Measurements from ENCODE around the gene GPR39.

DNA sequence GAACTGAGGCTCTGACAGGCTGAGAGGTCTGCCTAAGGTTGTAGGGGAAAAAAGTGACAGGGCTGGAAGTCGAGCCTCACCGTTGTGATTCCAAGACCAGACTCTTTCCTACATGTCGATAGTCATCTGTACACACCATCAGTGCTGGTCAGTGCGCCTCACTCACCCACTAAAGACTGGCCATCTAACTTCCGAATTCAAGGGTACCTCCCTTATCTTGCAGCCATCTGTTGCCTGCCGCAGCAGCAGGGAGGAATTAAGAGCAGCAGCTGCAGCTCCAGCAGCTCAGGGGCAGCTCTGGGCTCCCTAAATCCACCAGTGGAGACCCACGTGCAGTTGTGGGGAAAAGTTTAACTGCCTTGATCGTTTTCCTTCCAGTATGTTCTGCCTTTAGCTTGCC lies 32.6 kb upstream of the GPR39 start:
- TF ChIP-seq ZFP30 (CRISPR knock-in tag; IDR thresholded peaks at IDR 0.05) (no peak), TCF4 (CRISPR knock-in tag; IDR thresholded peaks at IDR 0.05; ENCODE audit: borderline replicate concordance) (no peak), RARB (CRISPR knock-in tag; IDR thresholded peaks at IDR 0.05) (no peak), TOX (CRISPR knock-in tag; IDR thresholded peaks at IDR 0.05; ENCODE audit: borderline replicate concordance) (no peak), ZNF70 (CRISPR knock-in tag; IDR thresholded peaks at IDR 0.05) (no peak), ZNF565 (CRISPR knock-in tag; conservative IDR thresholded peaks at IDR 0.05; ENCODE audit: low read depth) (no peak), ARNTL (CRISPR knock-in tag; IDR thresholded peaks at IDR 0.05; ENCODE audit: borderline replicate concordance, low read depth) (no peak), GLIS3 (CRISPR knock-in tag; IDR thresholded peaks at IDR 0.05) (no peak), PPARA (CRISPR knock-in tag; IDR thresholded peaks at IDR 0.05; ENCODE audit: borderline replicate concordance) (no peak)
- TF ChIP-seq, protein P1, sequence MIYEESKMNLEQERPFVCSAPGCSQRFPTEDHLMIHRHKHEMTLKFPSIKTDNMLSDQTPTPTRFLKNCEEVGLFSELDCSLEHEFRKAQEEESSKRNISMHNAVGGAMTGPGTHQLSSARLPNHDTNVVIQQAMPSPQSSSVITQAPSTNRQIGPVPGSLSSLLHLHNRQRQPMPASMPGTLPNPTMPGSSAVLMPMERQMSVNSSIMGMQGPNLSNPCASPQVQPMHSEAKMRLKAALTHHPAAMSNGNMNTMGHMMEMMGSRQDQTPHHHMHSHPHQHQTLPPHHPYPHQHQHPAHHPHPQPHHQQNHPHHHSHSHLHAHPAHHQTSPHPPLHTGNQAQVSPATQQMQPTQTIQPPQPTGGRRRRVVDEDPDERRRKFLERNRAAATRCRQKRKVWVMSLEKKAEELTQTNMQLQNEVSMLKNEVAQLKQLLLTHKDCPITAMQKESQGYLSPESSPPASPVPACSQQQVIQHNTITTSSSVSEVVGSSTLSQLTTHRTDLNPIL (CRISPR knock-in tag; IDR thresholded peaks at IDR 0.05; ENCODE audit: low read depth): no peak
- TF ChIP-seq, protein P2, sequence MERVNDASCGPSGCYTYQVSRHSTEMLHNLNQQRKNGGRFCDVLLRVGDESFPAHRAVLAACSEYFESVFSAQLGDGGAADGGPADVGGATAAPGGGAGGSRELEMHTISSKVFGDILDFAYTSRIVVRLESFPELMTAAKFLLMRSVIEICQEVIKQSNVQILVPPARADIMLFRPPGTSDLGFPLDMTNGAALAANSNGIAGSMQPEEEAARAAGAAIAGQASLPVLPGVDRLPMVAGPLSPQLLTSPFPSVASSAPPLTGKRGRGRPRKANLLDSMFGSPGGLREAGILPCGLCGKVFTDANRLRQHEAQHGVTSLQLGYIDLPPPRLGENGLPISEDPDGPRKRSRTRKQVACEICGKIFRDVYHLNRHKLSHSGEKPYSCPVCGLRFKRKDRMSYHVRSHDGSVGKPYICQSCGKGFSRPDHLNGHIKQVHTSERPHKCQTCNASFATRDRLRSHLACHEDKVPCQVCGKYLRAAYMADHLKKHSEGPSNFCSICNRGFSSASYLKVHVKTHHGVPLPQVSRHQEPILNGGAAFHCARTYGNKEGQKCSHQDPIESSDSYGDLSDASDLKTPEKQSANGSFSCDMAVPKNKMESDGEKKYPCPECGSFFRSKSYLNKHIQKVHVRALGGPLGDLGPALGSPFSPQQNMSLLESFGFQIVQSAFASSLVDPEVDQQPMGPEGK (CRISPR knock-in tag; IDR thresholded peaks at IDR 0.05; ENCODE audit: borderline replicate concordance): no peak
- TF ChIP-seq, protein P3, sequence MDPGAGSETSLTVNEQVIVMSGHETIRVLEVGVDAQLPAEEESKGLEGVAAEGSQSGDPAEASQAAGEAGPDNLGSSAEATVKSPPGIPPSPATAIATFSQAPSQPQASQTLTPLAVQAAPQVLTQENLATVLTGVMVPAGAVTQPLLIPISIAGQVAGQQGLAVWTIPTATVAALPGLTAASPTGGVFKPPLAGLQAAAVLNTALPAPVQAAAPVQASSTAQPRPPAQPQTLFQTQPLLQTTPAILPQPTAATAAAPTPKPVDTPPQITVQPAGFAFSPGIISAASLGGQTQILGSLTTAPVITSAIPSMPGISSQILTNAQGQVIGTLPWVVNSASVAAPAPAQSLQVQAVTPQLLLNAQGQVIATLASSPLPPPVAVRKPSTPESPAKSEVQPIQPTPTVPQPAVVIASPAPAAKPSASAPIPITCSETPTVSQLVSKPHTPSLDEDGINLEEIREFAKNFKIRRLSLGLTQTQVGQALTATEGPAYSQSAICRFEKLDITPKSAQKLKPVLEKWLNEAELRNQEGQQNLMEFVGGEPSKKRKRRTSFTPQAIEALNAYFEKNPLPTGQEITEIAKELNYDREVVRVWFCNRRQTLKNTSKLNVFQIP (CRISPR knock-in tag; IDR thresholded peaks at IDR 0.05; ENCODE audit: borderline replicate concordance, low read depth): no peak
